Prostate gland (tissue), 2 donors: ENCODE measurements around the gene N4BP2L2. TPM values are rescaled to one million over a fixed set of nuclear protein-coding genes. Genes with fewer than 3 reads are reported as not detected.

ENCODE experiments used
- DNase-seq: peaks from one replicate; pipeline ENCODE4 v3.0.0-alpha.2; 2019; ENCODE audit warnings: low spot score
- H3K27ac ChIP-seq, 2 donors: fragments of 200-600 bp; sonication (generic); 2 replicates each; pipeline ENCODE4 v1.5.1; 2017 to 2019
- H3K27me3 ChIP-seq: fragments of 200-600 bp; sonication (generic); replicated peaks from 2 replicates; pipeline ENCODE4 v1.5.1; 2019; ENCODE audit not compliant: insufficient read depth
- H3K36me3 ChIP-seq, 2 donors: fragments of 200-600 bp; sonication (generic); 1 replicate in 1 of 2; 2 replicates in 1 of 2; pipeline versions ENCODE4 v1.5.1 to v1.8.1; 2017 to 2019
- H3K4me1 ChIP-seq: fragments of 200-600 bp; sonication (generic); replicated peaks from 2 replicates; pipeline ENCODE4 v1.5.1; 2019
- H3K4me3 ChIP-seq, 2 donors: fragments of 200-600 bp; sonication (generic); 2 replicates each; pipeline ENCODE4 v1.5.1; 2017 to 2019
- H3K9me3 ChIP-seq: fragments of 200-600 bp; sonication (generic); 2 replicates; pipeline ENCODE4 v1.5.1; 2017
- POLR2A ChIP-seq: fragments of 450-650 bp; IDR thresholded peaks from one replicate; pipeline ENCODE4 v1.6.1; 2016; ENCODE audit warnings: antibody characterized with exemption, mild to moderate bottlenecking
- POLR2AphosphoS5 ChIP-seq: sonication (generic); formaldehyde crosslinking; IDR thresholded peaks from one replicate; pipeline ENCODE4 v1.6.1; 2017; ENCODE audit warnings: antibody characterized with exemption
- WGBS: methylation state at CpG from one replicate; pipeline ENCODE4 v1.1.5; 2018; 5-methylcytosine and 5-hydroxymethylcytosine counted together
- intact Hi-C: fragments of 100-400 bp; cut with DNase I; formaldehyde crosslinking; loops from one replicate; pipeline ENCODE4 v1.14.2; 2022
- total RNA-seq, 2 donors: library from RNA; depleted of rRNA; stranded (reverse); fragments of >200 nt; gene quantifications; one replicate each; pipeline ENCODE4 v1.1.0, GENCODE V29; 2016
- TF ChIP-seq, protein P1 (sequence below), 4 experiments: fragments of 200-600 bp in 2 of 4; fragments of 450-650 bp in 2 of 4; sonication (generic) in 2 of 4; IDR thresholded peaks; 1 replicate in 3 of 4; 2 replicates in 1 of 4; pipeline ENCODE4 v1.5.1; 2016 to 2019; ENCODE audit warnings: antibody characterized with exemption in 4 of 4, mild to moderate bottlenecking in 2 of 4, moderate library complexity in 2 of 4

Gene N4BP2L2
- total RNA-seq, 2 donors from 2014 or later: 80.9 to 475 TPM

DNA sequence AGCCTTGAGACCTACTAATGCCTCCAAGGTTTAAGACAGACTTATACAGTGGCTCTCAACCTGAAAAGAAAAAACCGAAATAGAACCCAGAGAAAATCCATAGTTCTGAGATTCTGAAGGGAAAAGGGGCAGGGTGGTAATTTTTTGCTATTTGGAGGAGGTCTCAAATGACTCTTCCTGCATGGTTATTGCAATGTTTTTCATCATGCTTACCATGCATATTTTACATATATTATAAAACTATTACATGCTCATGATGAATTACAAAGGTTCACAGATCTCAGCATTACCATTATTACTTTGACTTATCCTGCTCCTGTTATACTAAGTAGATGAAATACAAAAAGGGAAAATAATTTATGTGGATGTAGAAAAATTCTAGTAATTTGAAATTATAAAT is 47.6 kb downstream of the N4BP2L2 start:
- TF ChIP-seq POLR2AphosphoS5: no peak
- TF ChIP-seq, protein P1, sequence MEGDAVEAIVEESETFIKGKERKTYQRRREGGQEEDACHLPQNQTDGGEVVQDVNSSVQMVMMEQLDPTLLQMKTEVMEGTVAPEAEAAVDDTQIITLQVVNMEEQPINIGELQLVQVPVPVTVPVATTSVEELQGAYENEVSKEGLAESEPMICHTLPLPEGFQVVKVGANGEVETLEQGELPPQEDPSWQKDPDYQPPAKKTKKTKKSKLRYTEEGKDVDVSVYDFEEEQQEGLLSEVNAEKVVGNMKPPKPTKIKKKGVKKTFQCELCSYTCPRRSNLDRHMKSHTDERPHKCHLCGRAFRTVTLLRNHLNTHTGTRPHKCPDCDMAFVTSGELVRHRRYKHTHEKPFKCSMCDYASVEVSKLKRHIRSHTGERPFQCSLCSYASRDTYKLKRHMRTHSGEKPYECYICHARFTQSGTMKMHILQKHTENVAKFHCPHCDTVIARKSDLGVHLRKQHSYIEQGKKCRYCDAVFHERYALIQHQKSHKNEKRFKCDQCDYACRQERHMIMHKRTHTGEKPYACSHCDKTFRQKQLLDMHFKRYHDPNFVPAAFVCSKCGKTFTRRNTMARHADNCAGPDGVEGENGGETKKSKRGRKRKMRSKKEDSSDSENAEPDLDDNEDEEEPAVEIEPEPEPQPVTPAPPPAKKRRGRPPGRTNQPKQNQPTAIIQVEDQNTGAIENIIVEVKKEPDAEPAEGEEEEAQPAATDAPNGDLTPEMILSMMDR (IDR thresholded peaks at IDR 0.05): no peak
- TF ChIP-seq POLR2A: no peak
- no peaks in the 10 kb centered on the region for H3K9me3 ChIP-seq
- no peaks in the 10 kb centered on the region for H3K36me3 ChIP-seq
- H3K4me1 ChIP-seq: no peaks in the 10 kb centered on the region
- no peaks in the 10 kb centered on the region for H3K27me3 ChIP-seq
- 94% methylated on average over 1 of the region's 1 CpG for WGBS
- H3K4me3 ChIP-seq: no peak overlapping the region
- no peak for DNase-seq
- no peak overlapping the region for H3K27ac ChIP-seq
- intact Hi-C loops: no loop called here

DNA sequence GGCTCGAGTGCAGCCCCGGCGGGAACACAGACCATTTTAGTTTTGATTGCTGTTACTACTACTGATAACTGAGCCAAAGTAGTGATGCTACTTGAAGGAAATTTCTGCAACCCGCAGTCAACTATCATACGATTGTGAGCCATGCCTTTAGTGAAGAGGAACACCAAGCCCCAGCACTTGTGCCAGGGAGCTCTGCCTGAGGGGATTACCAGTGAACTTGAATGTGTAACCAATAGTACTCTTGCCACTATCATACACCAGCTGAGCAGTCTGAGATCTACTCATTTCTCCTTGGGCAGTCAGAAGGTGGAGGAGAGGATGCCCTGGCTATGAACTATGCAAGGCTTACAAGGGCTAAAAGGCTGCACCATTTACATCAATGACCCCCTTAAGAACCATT is 61.7 kb downstream of the N4BP2L2 start:
- Histone ChIP-seq H3K4me3 (no peak overlapping the region), H3K27me3 (no peaks in the 10 kb centered on the region), H3K36me3 (no peaks in the 10 kb centered on the region), H3K9me3 (no peaks in the 10 kb centered on the region), H3K4me1 (no peaks in the 10 kb centered on the region), H3K27ac (no peak overlapping the region)
- intact Hi-C loops: no loop called here
- DNase-seq: no peak
- TF ChIP-seq POLR2AphosphoS5 (no peak), POLR2A (no peak)
- TF ChIP-seq, protein P1 (IDR thresholded peaks at IDR 0.05): no peak
- WGBS: 86% methylated on average over 5 of the region's 5 CpGs

DNA sequence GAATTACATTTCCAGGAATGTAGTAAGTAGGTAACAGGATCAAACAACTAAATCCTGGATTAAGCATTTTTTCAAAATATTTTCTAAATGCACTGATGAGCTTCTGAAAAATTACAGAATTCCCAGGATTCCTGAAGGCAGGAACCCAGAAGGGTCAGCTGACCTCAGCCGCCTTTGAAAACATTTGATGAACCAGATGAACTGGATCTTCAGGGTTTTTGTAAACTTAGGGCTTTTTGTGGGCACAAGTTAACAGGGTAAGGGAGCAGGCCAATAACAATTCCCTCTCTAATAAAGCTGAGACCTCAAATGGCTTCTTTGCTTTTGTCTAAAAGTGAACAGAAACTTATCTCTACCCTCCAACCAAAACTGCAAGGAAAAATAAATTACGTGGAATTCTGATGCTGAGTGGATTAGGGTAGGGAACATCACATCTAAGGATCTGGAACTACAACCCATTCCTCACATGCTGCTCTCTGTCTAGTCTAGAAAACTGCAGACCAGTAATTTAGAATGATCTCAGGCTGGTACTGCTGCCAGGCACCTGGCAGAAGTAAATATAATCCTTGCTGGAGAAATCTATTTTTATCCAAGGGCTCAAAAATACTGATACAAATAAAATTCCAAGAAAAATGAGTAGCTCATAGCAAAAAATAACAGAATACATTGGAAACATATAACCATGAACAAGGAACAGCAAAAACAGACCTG is 62.4 kb downstream of the N4BP2L2 start:
- no peaks in the 10 kb centered on the region for H3K27me3 ChIP-seq
- no peak for DNase-seq
- no peak overlapping the region for H3K4me3 ChIP-seq
- no peak for TF ChIP-seq POLR2A
- TF ChIP-seq POLR2AphosphoS5: peak; percentile 35
- TF ChIP-seq, protein P1 (IDR thresholded peaks at IDR 0.05): no peak
- WGBS: 51% methylated on average over 2 of the region's 2 CpGs
- intact Hi-C loops: no loop called here
- H3K36me3 ChIP-seq: no peaks in the 10 kb centered on the region
- H3K4me1 ChIP-seq: no peaks in the 10 kb centered on the region
- no peak overlapping the region for H3K27ac ChIP-seq
- H3K9me3 ChIP-seq: no peaks in the 10 kb centered on the region

DNA sequence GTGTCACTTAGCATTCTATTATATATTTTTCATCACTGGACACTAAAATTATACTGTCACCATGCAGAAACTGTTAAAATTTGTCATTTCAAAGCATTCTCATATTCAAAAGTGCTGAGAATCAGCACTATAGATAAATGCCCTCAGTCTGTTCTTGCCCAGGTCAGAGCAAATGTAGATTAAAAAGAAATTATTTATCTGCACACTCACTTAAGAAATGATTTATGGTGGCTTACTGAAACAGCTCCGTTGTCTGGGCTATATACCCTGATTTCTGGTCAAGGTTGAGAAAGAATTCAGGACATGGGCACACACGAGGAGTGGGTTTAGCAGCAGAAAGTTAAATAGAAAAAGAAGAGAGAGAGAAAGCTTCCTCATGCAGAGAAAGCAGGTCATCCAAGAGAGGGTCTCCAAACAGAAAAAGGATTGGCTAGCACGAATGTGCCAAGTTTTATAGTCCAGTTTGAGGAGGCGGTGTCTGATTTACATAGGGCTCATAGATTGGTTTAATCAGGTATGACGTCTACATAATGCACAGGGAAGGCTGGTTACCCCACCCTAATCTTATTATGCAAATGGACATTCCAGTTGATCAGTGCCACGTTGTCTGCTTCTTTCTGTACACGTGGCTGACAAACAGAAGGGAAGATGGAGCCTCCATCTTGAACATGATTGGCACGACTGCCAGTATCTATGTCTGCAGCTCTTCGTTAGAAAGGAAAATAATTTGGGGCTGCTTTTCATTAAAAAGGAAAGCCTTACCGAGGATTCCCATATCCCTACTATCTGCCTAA is 63.4 kb downstream of the N4BP2L2 start:
- Histone ChIP-seq H3K4me3 (no peak overlapping the region), H3K36me3 (no peaks in the 10 kb centered on the region), H3K27ac (no peak overlapping the region), H3K4me1 (no peaks in the 10 kb centered on the region), H3K9me3 (no peaks in the 10 kb centered on the region), H3K27me3 (no peaks in the 10 kb centered on the region)
- 74% methylated on average over 10 of the region's 10 CpGs for WGBS
- TF ChIP-seq, protein P1 (IDR thresholded peaks at IDR 0.05): no peak
- TF ChIP-seq POLR2A (no peak), POLR2AphosphoS5 (no peak)
- DNase-seq: no peak
- intact Hi-C loops: no loop called here

DNA sequence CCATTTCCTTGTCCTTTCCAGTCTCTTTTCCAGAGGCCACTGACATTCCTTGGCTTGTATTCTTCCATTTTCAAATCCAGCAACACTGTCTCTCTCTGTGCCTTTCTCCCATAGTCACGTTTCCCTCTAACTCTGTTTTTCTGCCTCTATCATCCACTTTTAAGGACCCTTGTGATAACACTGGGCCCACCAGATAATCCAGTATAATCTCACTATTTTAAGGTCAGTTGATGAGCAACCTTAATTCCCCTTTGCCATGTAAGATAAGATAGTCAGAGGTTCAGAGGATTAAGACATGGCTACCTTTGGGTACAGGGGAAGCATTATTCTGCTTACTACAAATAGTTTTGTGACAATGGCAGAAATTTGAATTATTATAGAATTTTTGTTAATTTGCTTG is 64.9 kb downstream of the N4BP2L2 start:
- TF ChIP-seq POLR2A (no peak), POLR2AphosphoS5 (no peak)
- TF ChIP-seq, protein P1 (IDR thresholded peaks at IDR 0.05): no peak
- Histone ChIP-seq H3K27me3 (no peaks in the 10 kb centered on the region), H3K27ac (no peak overlapping the region), H3K4me3 (no peak overlapping the region), H3K9me3 (no peaks in the 10 kb centered on the region), H3K36me3 (no peaks in the 10 kb centered on the region), H3K4me1 (no peaks in the 10 kb centered on the region)
- WGBS: 94% methylated on average over 1 of the region's 1 CpG
- intact Hi-C loops: no loop called here
- no peak for DNase-seq
